SU-DHL-6 (cell line): ENCODE data around the gene MS4A5.

ENCODE experiments used
- H2AFZ ChIP-seq: fragments of 200-600 bp; sonication (generic); 2 replicates; pipeline ENCODE4 v1.6.1; 2014; ENCODE audit warnings: low read depth, mild to moderate bottlenecking, moderate library complexity, mixed read lengths, antibody characterized with exemption, low read length; ENCODE audit not compliant: severe bottlenecking
- H3F3A ChIP-seq: fragments of 200-600 bp; shearing (Covaris generic); 2 replicates; pipeline ENCODE4 v1.6.0; 2016; ENCODE audit warnings: antibody characterized with exemption, mild to moderate bottlenecking; ENCODE audit not compliant: insufficient read depth
- H3K27ac ChIP-seq: fragments of 200-600 bp; sonication (generic); 2 replicates; pipeline ENCODE4 v1.5.1; 2016; ENCODE audit warnings: low read depth, mild to moderate bottlenecking, low read length, moderate library complexity, mixed read lengths
- H3K27me3 ChIP-seq: fragments of 200-600 bp; sonication (generic), shearing (Covaris generic); 2 replicates; pipeline ENCODE4 v1.6.0; 2014; ENCODE audit warnings: mild to moderate bottlenecking, low read length
- H3K36me3 ChIP-seq: fragments of 200-600 bp; sonication (generic); 2 replicates; pipeline ENCODE4 v1.6.1; 2014; ENCODE audit warnings: mild to moderate bottlenecking, low read length, mixed read lengths
- H3K4me2 ChIP-seq: fragments of 300-600, 200-600 bp; shearing (Covaris generic), sonication (generic); 2 replicates; pipeline ENCODE4 v1.6.0; 2014; ENCODE audit warnings: low read length, low read depth, mild to moderate bottlenecking; ENCODE audit not compliant: poor library complexity, severe bottlenecking
- H3K4me3 ChIP-seq: fragments of 200-600 bp; sonication (generic); 2 replicates; pipeline ENCODE4 v1.5.1; 2014; ENCODE audit warnings: antibody characterized with exemption, low read length, mild to moderate bottlenecking, mixed read lengths; ENCODE audit not compliant: insufficient read depth, poor library complexity, severe bottlenecking
- H3K79me2 ChIP-seq: fragments of 200-600 bp; sonication (generic); 2 replicates; pipeline ENCODE4 v1.6.1; 2014; ENCODE audit warnings: mild to moderate bottlenecking, low read length, moderate library complexity; ENCODE audit not compliant: insufficient read depth
- H3K9ac ChIP-seq: fragments of 200-600 bp; sonication (generic); 2 replicates; pipeline ENCODE4 v1.7.0; 2014; ENCODE audit warnings: mild to moderate bottlenecking, low read length
- H3K9me2 ChIP-seq: fragments of 200-600 bp; sonication (generic); replicated peaks from 2 replicates; pipeline ENCODE4 v1.6.1; 2014; ENCODE audit warnings: low read length; ENCODE audit not compliant: insufficient read depth
- H3K9me3 ChIP-seq: fragments of 200-600 bp; sonication (generic); 2 replicates; pipeline ENCODE4 v1.6.1; 2014; ENCODE audit warnings: low read length, mixed read lengths; ENCODE audit not compliant: insufficient read depth
- H4K20me1 ChIP-seq: fragments of 200-600 bp; sonication (generic); 2 replicates; pipeline ENCODE4 v1.6.1; 2014; ENCODE audit warnings: low read depth, mild to moderate bottlenecking, antibody characterized with exemption, low read length, moderate library complexity, mixed read lengths
- EZH2phosphoT487 ChIP-seq: fragments of 200-600 bp; sonication (generic), shearing (Covaris generic); conservative IDR thresholded peaks from 2 replicates; pipeline ENCODE4 v1.6.1; 2018; ENCODE audit warnings: mild to moderate bottlenecking, antibody characterized with exemption, low read length, moderate library complexity, mixed read lengths
- TF ChIP-seq, protein P1 (sequence below): fragments of 200-600 bp; sonication (generic); IDR thresholded peaks from one replicate; pipeline ENCODE4 v1.5.1; 2017; ENCODE audit warnings: antibody characterized with exemption, mild to moderate bottlenecking, low read length, moderate library complexity; ENCODE audit not compliant: insufficient read depth, poor library complexity, severe bottlenecking

The MS4A5 gene

DNA sequence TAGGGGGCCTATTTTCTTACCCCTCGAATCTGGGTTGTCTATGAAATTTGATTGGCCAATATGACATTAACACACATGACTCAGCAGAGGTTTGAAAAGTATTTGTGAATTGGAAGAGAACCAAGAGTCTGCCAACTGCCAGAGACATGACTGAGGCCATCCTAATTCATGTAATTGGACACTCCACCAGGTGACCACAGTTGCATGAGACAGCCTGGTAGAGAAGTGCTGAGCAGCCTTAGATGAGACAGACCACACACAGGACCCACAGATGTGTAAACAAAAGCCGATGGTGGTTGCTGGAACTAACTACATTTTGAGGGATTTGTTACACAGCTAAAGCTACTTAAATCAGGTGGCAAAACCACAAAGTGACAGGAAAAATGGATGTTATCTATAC is 855 bp upstream of the MS4A5 start:
- H3K79me2 ChIP-seq = no peaks in the 10 kb centered on the region
- H3K27ac ChIP-seq = no peak overlapping the region
- no peaks in the 10 kb centered on the region for H3K27me3 ChIP-seq
- TF ChIP-seq, protein P1, sequence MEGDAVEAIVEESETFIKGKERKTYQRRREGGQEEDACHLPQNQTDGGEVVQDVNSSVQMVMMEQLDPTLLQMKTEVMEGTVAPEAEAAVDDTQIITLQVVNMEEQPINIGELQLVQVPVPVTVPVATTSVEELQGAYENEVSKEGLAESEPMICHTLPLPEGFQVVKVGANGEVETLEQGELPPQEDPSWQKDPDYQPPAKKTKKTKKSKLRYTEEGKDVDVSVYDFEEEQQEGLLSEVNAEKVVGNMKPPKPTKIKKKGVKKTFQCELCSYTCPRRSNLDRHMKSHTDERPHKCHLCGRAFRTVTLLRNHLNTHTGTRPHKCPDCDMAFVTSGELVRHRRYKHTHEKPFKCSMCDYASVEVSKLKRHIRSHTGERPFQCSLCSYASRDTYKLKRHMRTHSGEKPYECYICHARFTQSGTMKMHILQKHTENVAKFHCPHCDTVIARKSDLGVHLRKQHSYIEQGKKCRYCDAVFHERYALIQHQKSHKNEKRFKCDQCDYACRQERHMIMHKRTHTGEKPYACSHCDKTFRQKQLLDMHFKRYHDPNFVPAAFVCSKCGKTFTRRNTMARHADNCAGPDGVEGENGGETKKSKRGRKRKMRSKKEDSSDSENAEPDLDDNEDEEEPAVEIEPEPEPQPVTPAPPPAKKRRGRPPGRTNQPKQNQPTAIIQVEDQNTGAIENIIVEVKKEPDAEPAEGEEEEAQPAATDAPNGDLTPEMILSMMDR = no peak
- no peak for TF ChIP-seq EZH2phosphoT487
- no peaks in the 10 kb centered on the region for H3F3A ChIP-seq
- H3K9ac ChIP-seq = no peak overlapping the region
- H2AFZ ChIP-seq = no peak overlapping the region
- H3K4me3 ChIP-seq = no peak overlapping the region
- no peaks in the 10 kb centered on the region for H3K36me3 ChIP-seq
- H3K9me3 ChIP-seq = no peaks in the 10 kb centered on the region
- H3K9me2 ChIP-seq = no peaks in the 10 kb centered on the region
- no peak overlapping the region for H3K4me2 ChIP-seq
- no peaks in the 10 kb centered on the region for H4K20me1 ChIP-seq

DNA sequence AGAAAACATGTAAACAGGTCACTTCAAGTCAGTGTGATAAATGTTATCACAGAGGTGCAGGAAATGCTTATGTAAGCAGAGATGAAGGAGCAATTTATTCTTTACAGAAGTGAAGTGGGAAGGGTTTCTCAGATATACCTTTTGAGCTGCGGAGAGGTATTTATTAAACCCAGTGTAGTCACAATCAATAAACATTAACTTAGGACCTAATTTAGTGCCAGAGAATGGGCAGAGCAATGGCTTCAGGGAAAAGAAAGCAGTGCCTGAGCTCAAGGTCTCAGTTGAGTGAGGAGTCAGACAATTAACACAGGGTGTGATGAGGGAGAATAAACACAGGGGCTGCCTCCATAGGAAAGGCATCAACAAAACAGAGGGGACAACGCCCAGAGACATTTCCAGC is 1.9 kb downstream of the MS4A5 start:
- H3K9ac ChIP-seq = no peak overlapping the region
- H2AFZ ChIP-seq = no peak overlapping the region
- H3K27me3 ChIP-seq = no peaks in the 10 kb centered on the region
- TF ChIP-seq EZH2phosphoT487 = no peak
- TF ChIP-seq, protein P1 = no peak
- H4K20me1 ChIP-seq = no peaks in the 10 kb centered on the region
- H3F3A ChIP-seq = no peaks in the 10 kb centered on the region
- no peaks in the 10 kb centered on the region for H3K36me3 ChIP-seq
- no peaks in the 10 kb centered on the region for H3K9me3 ChIP-seq
- H3K27ac ChIP-seq = no peak overlapping the region
- no peaks in the 10 kb centered on the region for H3K9me2 ChIP-seq
- H3K4me2 ChIP-seq = no peak overlapping the region
- H3K4me3 ChIP-seq = no peak overlapping the region
- no peaks in the 10 kb centered on the region for H3K79me2 ChIP-seq

DNA sequence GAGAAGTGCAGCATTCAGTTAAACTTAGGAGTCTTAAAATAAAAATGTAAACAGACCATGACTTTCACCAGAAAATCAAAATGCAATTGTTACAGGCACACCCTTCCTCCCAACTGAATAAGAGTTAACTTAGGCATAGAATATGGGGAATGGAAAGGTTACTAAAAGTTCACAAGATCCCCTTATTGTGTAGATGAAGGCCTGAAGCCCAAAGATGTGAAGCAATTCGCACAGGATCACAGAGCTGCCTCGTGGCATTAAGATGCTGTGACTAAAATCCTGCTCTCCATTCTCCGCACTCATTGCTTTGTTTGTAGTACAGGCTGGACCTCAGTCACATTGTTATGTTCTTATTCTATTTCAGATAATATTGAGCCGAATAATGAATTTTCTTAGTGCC is 4.0 kb downstream of the MS4A5 start:
- Histone ChIP-seq H3K4me3 (no peak overlapping the region), H4K20me1 (no peaks in the 10 kb centered on the region), H3K9ac (no peak overlapping the region), H3K4me2 (no peak overlapping the region), H3F3A (no peaks in the 10 kb centered on the region), H3K36me3 (no peaks in the 10 kb centered on the region), H3K9me3 (no peaks in the 10 kb centered on the region), H3K79me2 (no peaks in the 10 kb centered on the region), H3K27me3 (no peaks in the 10 kb centered on the region), H2AFZ (no peak overlapping the region), H3K27ac (no peak overlapping the region), H3K9me2 (no peaks in the 10 kb centered on the region)
- no peak for TF ChIP-seq EZH2phosphoT487
- TF ChIP-seq, protein P1 = no peak
